ENCODE measurements around the gene RSPO3.
A peak's percentile ranks its signal among the peaks of the same experiment; 100 is the strongest.

Gene RSPO3

GRCh38 chr6:127164036-127164435 is 45.6 kb downstream of the RSPO3 start:
- no peak for DNase-seq (ENCODE audit: low spot score)

- DNase-seq (ENCODE audit: low spot score) = no peak
These were observed 46.1 kb downstream of the RSPO3 start for GRCh38 chr6:127164565-127164964.

- no peak for DNase-seq (ENCODE audit: low spot score)
These were observed 54.9 kb downstream of the RSPO3 start for GRCh38 chr6:127173156-127173940.

- DNase-seq (ENCODE audit: low spot score) = no peak
These were observed 57.7 kb downstream of the RSPO3 start for GRCh38 chr6:127176146-127176545.

GRCh38 chr6:127177030-127177922 is 58.8 kb downstream of the RSPO3 start:
- no peak for DNase-seq (ENCODE audit: low spot score)

- no peak for DNase-seq (ENCODE audit: low spot score)
These were observed 59.4 kb downstream of the RSPO3 start for GRCh38 chr6:127177923-127178231.

GRCh38 chr6:127178746-127179145 is 60.3 kb downstream of the RSPO3 start:
- no peak for DNase-seq (ENCODE audit: low spot score)

GRCh38 chr6:127180426-127180825 is 62.0 kb downstream of the RSPO3 start:
- DNase-seq (ENCODE audit: low spot score) = no peak

GRCh38 chr6:127182501-127182900 is 64.0 kb downstream of the RSPO3 start:
- DNase-seq (ENCODE audit: low spot score) = no peak

GRCh38 chr6:127185437-127185995 is 67.0 kb downstream of the RSPO3 start:
- DNase-seq (ENCODE audit: low spot score) = no peak

- peak; percentile 30 for DNase-seq (ENCODE audit: low spot score)
These were observed 68.4 kb downstream of the RSPO3 start for GRCh38 chr6:127186889-127187288.

- no peak for DNase-seq (ENCODE audit: low spot score)
These were observed 70.3 kb downstream of the RSPO3 start for GRCh38 chr6:127188744-127189143.

- DNase-seq (ENCODE audit: low spot score) = no peak
These were observed 72.1 kb downstream of the RSPO3 start for GRCh38 chr6:127190552-127190951.

GRCh38 chr6:127191716-127192115 is 73.2 kb downstream of the RSPO3 start:
- DNase-seq (ENCODE audit: low spot score) = no peak

GRCh38 chr6:127192911-127193541 is 74.6 kb downstream of the RSPO3 start:
- DNase-seq (ENCODE audit: low spot score) = no peak

- no peak for DNase-seq (ENCODE audit: low spot score)
These were observed 77.4 kb downstream of the RSPO3 start for GRCh38 chr6:127195833-127196232.

- no peak for DNase-seq (ENCODE audit: low spot score)
These were observed 80.1 kb downstream of the RSPO3 start for GRCh38 chr6:127198549-127198948.

GRCh38 chr6:127199470-127199869 is 81.0 kb downstream of the RSPO3 start:
- no peak for DNase-seq (ENCODE audit: low spot score)

- DNase-seq (ENCODE audit: low spot score) = no peak
These were observed 81.6 kb downstream of the RSPO3 start for GRCh38 chr6:127200114-127200513.

GRCh38 chr6:127201321-127201720 is 82.8 kb downstream of the RSPO3 start:
- no peak for DNase-seq (ENCODE audit: low spot score)

GRCh38 chr6:127202676-127203075 is 84.2 kb downstream of the RSPO3 start:
- no peak for DNase-seq (ENCODE audit: low spot score)

GRCh38 chr6:127204281-127204680 is 85.8 kb downstream of the RSPO3 start:
- DNase-seq (ENCODE audit: low spot score) = no peak

- DNase-seq (ENCODE audit: low spot score) = no peak
These were observed 86.6 kb downstream of the RSPO3 start for GRCh38 chr6:127205036-127205435.
